Trophoblast cell (in vitro differentiated cells and primary cell): ENCODE measurements around the gene CPLX1.
"Not testable (repeated sequence)": the region's sequence is repeated elsewhere in the genome, so short reads cannot be mapped to it uniquely, and the experiment has no call there.

Source experiments
- DNase-seq, 2 donors: peaks; one replicate each; pipeline ENCODE4 v3.0.0-alpha.2; 2016
- H2AFZ ChIP-seq: 2 replicates; pipeline ENCODE4 v1.6.1; 2013; ENCODE audit warnings: low read length, moderate library complexity, mild to moderate bottlenecking; ENCODE audit not compliant: insufficient read depth, poor library complexity
- H2AK5ac ChIP-seq: 2 replicates; pipeline ENCODE4 v1.6.1; 2013; ENCODE audit warnings: mild to moderate bottlenecking, low read length
- H2BK120ac ChIP-seq: 2 replicates; pipeline ENCODE4 v1.6.1; 2013; ENCODE audit warnings: low read length, mild to moderate bottlenecking, moderate library complexity; ENCODE audit not compliant: insufficient read depth, poor library complexity
- H2BK12ac ChIP-seq: 2 replicates; pipeline ENCODE4 v1.6.1; 2013; ENCODE audit warnings: mild to moderate bottlenecking, low read length, moderate library complexity
- H2BK5ac ChIP-seq: 2 replicates; pipeline ENCODE4 v1.6.1; 2013; ENCODE audit warnings: low read length, low read depth, moderate library complexity, mild to moderate bottlenecking; ENCODE audit not compliant: poor library complexity
- H3K14ac ChIP-seq: 2 replicates; pipeline ENCODE4 v1.6.1; 2013; ENCODE audit warnings: mild to moderate bottlenecking, low read length
- H3K18ac ChIP-seq: 2 replicates; pipeline ENCODE4 v1.6.1; 2013; ENCODE audit warnings: mild to moderate bottlenecking, low read length
- H3K23ac ChIP-seq: 2 replicates; pipeline ENCODE4 v1.6.1; 2013; ENCODE audit warnings: low read length
- H3K27ac ChIP-seq: 2 replicates; pipeline ENCODE4 v1.5.1; 2013; ENCODE audit warnings: low read depth, mild to moderate bottlenecking, inconsistent platforms, low read length, moderate library complexity
- H3K27me3 ChIP-seq: 2 replicates; pipeline ENCODE4 v1.6.1; 2013; ENCODE audit warnings: inconsistent platforms, mild to moderate bottlenecking, low read length, moderate library complexity; ENCODE audit not compliant: insufficient read depth
- H3K36me3 ChIP-seq, 2 experiments: 1 replicate in 1 of 2; 2 replicates in 1 of 2; pipeline ENCODE4 v1.6.1; 2013; ENCODE audit warnings: low read length in 2 of 2, mild to moderate bottlenecking in 2 of 2, moderate library complexity in 1 of 2; ENCODE audit not compliant: insufficient read depth in 2 of 2, control insufficient read depth in 1 of 2
- H3K4ac ChIP-seq: 2 replicates; pipeline ENCODE4 v1.6.1; 2013; ENCODE audit warnings: low read depth, mild to moderate bottlenecking, low read length, moderate library complexity
- H3K4me1 ChIP-seq, 2 experiments: 1 replicate in 1 of 2; 2 replicates in 1 of 2; pipeline ENCODE4 v1.6.1; 2013; ENCODE audit warnings: low read length in 2 of 2, mild to moderate bottlenecking in 2 of 2, moderate library complexity in 1 of 2; ENCODE audit not compliant: insufficient read depth in 2 of 2, control insufficient read depth in 1 of 2
- H3K4me2 ChIP-seq: 2 replicates; pipeline ENCODE4 v1.6.1; 2013; ENCODE audit warnings: inconsistent platforms, mild to moderate bottlenecking, low read length, moderate library complexity
- H3K4me3 ChIP-seq: 2 replicates; pipeline ENCODE4 v1.5.1; 2013; ENCODE audit warnings: mild to moderate bottlenecking, low read depth, low read length, inconsistent platforms
- H3K79me1 ChIP-seq: one replicate; pipeline ENCODE4 v1.6.1; 2013; ENCODE audit warnings: low read length
- H3K79me2 ChIP-seq: 2 replicates; pipeline ENCODE4 v1.6.1; 2013; ENCODE audit warnings: low read length, mild to moderate bottlenecking; ENCODE audit not compliant: control insufficient read depth, insufficient read depth, poor library complexity
- H3K9ac ChIP-seq: 2 replicates; pipeline ENCODE4 v1.6.1; 2013; ENCODE audit warnings: mild to moderate bottlenecking, low read length
- H3K9me3 ChIP-seq: 2 replicates; pipeline ENCODE4 v1.6.1; 2013; ENCODE audit warnings: low read depth, mild to moderate bottlenecking, control low read depth, inconsistent platforms, low read length; ENCODE audit not compliant: insufficient read depth
- H4K12ac ChIP-seq: 2 replicates; pipeline ENCODE4 v1.6.1; 2013; ENCODE audit warnings: low read depth, mild to moderate bottlenecking, low read length, moderate library complexity
- H4K8ac ChIP-seq: 2 replicates; pipeline ENCODE4 v1.6.1; 2013; ENCODE audit warnings: low read depth, mild to moderate bottlenecking, low read length, moderate library complexity
- H4K91ac ChIP-seq: one replicate; pipeline ENCODE4 v1.6.1; 2013; ENCODE audit warnings: low read depth, mild to moderate bottlenecking, low read length, moderate library complexity
- WGBS: extraction: QIAGEN DNeasy Blood & Tissue Kit; methylation state at CpG from one replicate; pipeline ENCODE4 v1.1.7; 2013; ENCODE audit warnings: missing lambda C conversion rate; ENCODE audit not compliant: insufficient read length, insufficient coverage; ENCODE audit errors: extremely low coverage; 5-methylcytosine and 5-hydroxymethylcytosine counted together

CPLX1 gene

DNA sequence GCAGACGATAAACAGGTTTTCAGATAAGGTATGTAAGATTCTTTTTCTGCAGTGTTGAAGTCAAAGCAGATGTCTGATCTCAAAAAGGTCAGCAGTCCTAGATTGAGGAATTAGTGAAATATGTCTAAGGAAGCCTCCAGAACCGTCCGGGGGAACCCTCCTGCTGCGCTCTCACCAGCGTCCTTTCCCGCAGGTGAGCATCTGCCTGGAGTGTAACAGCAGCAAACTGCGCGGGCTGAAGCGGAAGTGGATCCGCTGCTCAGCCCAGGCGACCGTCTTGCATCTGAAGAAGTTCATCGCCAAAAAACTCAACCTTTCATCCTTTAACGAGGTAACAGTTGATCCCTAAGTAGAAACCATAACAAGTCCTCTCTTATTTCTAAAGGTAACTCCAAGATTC is 64.8 kb downstream of the CPLX1 start:
- H2BK12ac ChIP-seq = no peak overlapping the region
- H2BK120ac ChIP-seq = no peak overlapping the region
- H2AFZ ChIP-seq = no peak overlapping the region
- H2BK5ac ChIP-seq = no peak overlapping the region
- peaks cover 58 to 69% of the 10 kb centered on the region in 2 experiments for H3K36me3 ChIP-seq
- no peak overlapping the region for H3K4ac ChIP-seq
- no peak overlapping the region for H4K12ac ChIP-seq
- H3K27ac ChIP-seq = no peak overlapping the region
- H3K14ac ChIP-seq = no peak overlapping the region
- peaks cover 6% of the 10 kb centered on the region for H3K9me3 ChIP-seq
- no peak overlapping the region for H3K23ac ChIP-seq
- H3K18ac ChIP-seq = no peak overlapping the region
- H3K9ac ChIP-seq = no peak overlapping the region
- DNase-seq = no peak
- no peak overlapping the region for H2AK5ac ChIP-seq
- H3K4me1 ChIP-seq = peaks cover 5 to 7% of the 10 kb centered on the region in 2 experiments
- H3K27me3 ChIP-seq = no peaks in the 10 kb centered on the region
- H3K79me2 ChIP-seq = no peaks in the 10 kb centered on the region
- H3K79me1 ChIP-seq = no peaks in the 10 kb centered on the region
- H3K4me3 ChIP-seq = no peak overlapping the region
- WGBS = no CpG with 5 or more reads among the region's 14 CpGs
- H4K91ac ChIP-seq = no peak overlapping the region
- H3K4me2 ChIP-seq = no peak overlapping the region
- H4K8ac ChIP-seq = no peak overlapping the region

DNA sequence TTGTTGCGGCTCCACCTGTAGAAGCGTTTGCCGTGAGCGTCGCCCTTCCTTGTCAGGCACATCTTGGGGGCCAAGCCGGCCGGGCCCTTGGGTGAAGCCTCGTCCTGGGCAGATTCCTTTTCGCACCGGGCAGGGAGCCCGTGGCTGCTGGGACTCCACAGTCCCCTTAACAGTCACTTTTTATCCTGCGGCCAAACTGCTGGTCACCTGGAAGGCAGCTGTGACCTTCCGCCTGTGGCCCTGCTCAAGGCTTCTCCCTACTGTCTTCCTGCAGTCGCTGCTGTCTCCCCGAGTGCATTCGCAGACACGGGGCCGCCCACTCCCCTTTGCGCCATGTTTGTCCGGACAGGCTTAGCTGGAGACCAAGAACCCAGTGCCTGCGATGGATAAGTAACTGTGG is 65.3 kb downstream of the CPLX1 start:
- no peak overlapping the region for H3K14ac ChIP-seq
- H3K4ac ChIP-seq = no peak overlapping the region
- WGBS = no CpG with 5 or more reads among the region's 21 CpGs
- H3K18ac ChIP-seq = no peak overlapping the region
- H3K79me1 ChIP-seq = no peaks in the 10 kb centered on the region
- no peak overlapping the region for H3K9ac ChIP-seq
- H3K36me3 ChIP-seq = peaks cover 55 to 68% of the 10 kb centered on the region in 2 experiments
- DNase-seq = no peak
- no peak overlapping the region for H4K12ac ChIP-seq
- no peak overlapping the region for H2AK5ac ChIP-seq
- no peak overlapping the region for H3K4me2 ChIP-seq
- no peak overlapping the region for H3K23ac ChIP-seq
- H2BK5ac ChIP-seq = no peak overlapping the region
- no peak overlapping the region for H4K91ac ChIP-seq
- peaks cover 4% of the 10 kb centered on the region for H3K9me3 ChIP-seq
- no peak overlapping the region for H3K4me3 ChIP-seq
- H4K8ac ChIP-seq = no peak overlapping the region
- no peak overlapping the region for H3K27ac ChIP-seq
- no peak overlapping the region for H2AFZ ChIP-seq
- no peaks in the 10 kb centered on the region for H3K79me2 ChIP-seq
- no peaks in the 10 kb centered on the region for H3K27me3 ChIP-seq
- no peak overlapping the region for H2BK120ac ChIP-seq
- no peak overlapping the region for H2BK12ac ChIP-seq
- peaks cover 1 to 4% of the 10 kb centered on the region in 2 experiments for H3K4me1 ChIP-seq

- H3K4ac ChIP-seq, H4K8ac ChIP-seq, H3K79me1 ChIP-seq, H4K12ac ChIP-seq, H3K14ac ChIP-seq, H3K27me3 ChIP-seq, H2AFZ ChIP-seq, H2BK5ac ChIP-seq, H3K27ac ChIP-seq, H3K18ac ChIP-seq, H4K91ac ChIP-seq, H2AK5ac ChIP-seq, H3K23ac ChIP-seq, H3K4me2 ChIP-seq, H3K9ac ChIP-seq, H3K79me2 ChIP-seq, H2BK12ac ChIP-seq, H3K9me3 ChIP-seq, H2BK120ac ChIP-seq, H3K4me1 ChIP-seq, H3K4me3 ChIP-seq: not testable (repeated sequence)
- no CpG with 5 or more reads among the region's 24 CpGs for WGBS
- peaks cover 56 to 70% of the 10 kb centered on the region in 2 experiments for H3K36me3 ChIP-seq
- DNase-seq = peak in 1 of 2 donors; percentile 22
Measured at GRCh38 chr4:759810-760209, 66.1 kb downstream of the CPLX1 start.

DNA sequence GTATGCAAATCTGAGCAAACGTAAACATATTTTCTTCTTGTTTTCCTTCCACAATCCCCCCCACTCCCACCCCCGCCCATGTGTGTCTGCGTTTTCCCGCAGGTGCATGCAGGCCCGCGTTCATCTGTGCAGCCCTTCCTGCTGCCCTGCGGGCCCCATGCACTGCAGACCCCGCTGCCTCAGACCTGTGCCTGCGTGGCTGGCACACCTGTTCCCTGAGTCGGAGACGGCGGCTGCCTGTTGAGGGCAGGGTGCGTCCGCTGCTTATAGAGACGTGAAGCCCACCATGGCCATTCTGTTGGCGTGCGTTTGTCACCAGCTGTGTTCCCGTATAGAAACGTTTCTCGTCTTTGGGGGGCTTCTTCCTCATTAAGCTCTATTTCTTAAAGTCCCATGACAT is 68.8 kb downstream of the CPLX1 start:
- Histone ChIP-seq H3K14ac (no peak overlapping the region), H3K27ac (no peak overlapping the region), H3K27me3 (no peaks in the 10 kb centered on the region), H2BK5ac (no peak overlapping the region), H2BK120ac (no peak overlapping the region), H4K91ac (no peak overlapping the region), H3K4me1 (no peaks in the 10 kb centered on the region), H2BK12ac (no peak overlapping the region), H3K79me1 (no peaks in the 10 kb centered on the region), H2AK5ac (no peak overlapping the region), H3K23ac (no peak overlapping the region), H3K9me3 (no peaks in the 10 kb centered on the region), H4K8ac (no peak overlapping the region), H2AFZ (no peak overlapping the region), H3K4me3 (no peak overlapping the region), H3K36me3 (peaks cover 55 to 69% of the 10 kb centered on the region in 2 experiments), H4K12ac (no peak overlapping the region), H3K4me2 (no peak overlapping the region), H3K9ac (no peak overlapping the region), H3K18ac (no peak overlapping the region), H3K4ac (no peak overlapping the region), H3K79me2 (no peaks in the 10 kb centered on the region)
- DNase-seq = no peak
- no CpG with 5 or more reads among the region's 20 CpGs for WGBS
